ENCODE results near the gene PAIP2B. TPM values are rescaled to one million over a fixed set of nuclear protein-coding genes. Genes with fewer than 3 reads are reported as not detected.

Gene PAIP2B
- total RNA-seq, 4 donors from 2014 or later, result 8.6 to 13.2 (median 10.7) TPM

DNA sequence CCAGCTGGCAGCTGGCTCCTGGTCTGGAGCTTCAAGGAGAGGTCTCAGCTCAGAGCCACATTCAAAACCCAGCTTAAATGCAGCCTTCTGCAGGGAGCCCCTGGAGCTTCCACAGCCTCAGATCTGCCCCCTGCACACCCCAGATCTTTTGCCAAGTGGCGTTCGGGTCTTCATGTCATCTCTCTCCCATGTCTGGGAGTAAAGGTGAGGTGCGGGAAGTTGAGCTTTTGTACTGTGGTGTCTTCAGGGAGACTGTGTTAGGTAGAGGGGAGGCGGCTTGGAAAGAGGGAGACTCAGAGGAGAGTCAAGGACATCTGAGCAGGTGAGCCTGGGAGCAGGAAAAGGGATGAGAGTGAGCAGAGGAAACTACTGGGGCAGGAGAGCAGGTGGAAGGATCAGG lies 71.1 kb downstream of the PAIP2B start:
- intact Hi-C loops (cut with DNase I), result no loop called here
- no peaks in the 10 kb centered on the region for H3K9me3 ChIP-seq
- WGBS, 2 donors, result 85 to 88% methylated on average over 4 of the region's 4 CpGs
- peaks cover 0 to 8% of the 10 kb centered on the region in 2 donors for H3K4me1 ChIP-seq
- no peak overlapping the region for H3K4me3 ChIP-seq (replicated peaks in 1 of 3)
- DNase-seq, result no peak
- TF ChIP-seq, protein P1, sequence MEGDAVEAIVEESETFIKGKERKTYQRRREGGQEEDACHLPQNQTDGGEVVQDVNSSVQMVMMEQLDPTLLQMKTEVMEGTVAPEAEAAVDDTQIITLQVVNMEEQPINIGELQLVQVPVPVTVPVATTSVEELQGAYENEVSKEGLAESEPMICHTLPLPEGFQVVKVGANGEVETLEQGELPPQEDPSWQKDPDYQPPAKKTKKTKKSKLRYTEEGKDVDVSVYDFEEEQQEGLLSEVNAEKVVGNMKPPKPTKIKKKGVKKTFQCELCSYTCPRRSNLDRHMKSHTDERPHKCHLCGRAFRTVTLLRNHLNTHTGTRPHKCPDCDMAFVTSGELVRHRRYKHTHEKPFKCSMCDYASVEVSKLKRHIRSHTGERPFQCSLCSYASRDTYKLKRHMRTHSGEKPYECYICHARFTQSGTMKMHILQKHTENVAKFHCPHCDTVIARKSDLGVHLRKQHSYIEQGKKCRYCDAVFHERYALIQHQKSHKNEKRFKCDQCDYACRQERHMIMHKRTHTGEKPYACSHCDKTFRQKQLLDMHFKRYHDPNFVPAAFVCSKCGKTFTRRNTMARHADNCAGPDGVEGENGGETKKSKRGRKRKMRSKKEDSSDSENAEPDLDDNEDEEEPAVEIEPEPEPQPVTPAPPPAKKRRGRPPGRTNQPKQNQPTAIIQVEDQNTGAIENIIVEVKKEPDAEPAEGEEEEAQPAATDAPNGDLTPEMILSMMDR (IDR thresholded peaks at IDR 0.05), result no peak
- no peak for TF ChIP-seq POLR2A (IDR thresholded peaks at IDR 0.05)
- H3K36me3 ChIP-seq, result no peaks in the 10 kb centered on the region
- no peak overlapping the region for H3K27ac ChIP-seq
- no peaks in the 10 kb centered on the region for H3K27me3 ChIP-seq

DNA sequence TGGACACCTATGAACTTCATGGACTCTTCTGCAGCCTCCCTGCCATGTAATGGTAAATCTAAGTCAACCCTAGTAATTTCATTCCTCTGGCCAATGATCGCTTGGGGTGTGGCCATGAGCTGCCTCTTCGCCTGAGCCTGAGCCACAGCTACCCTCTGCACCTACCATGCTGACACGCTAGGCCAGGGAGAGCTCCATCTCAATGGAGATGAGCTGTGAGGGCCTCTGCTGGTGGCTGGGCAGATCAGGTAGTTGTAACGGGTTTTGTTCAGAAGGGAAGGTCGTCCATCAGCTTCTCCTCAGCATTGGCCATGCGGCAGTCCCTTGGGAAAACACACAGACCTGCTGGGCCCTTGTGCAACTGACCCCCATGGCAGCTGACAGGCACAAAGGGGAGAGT lies 72.1 kb downstream of the PAIP2B start:
- H3K27me3 ChIP-seq, result no peaks in the 10 kb centered on the region
- H3K36me3 ChIP-seq, result peaks cover 0 to 6% of the 10 kb centered on the region in 2 donors
- no peak for TF ChIP-seq POLR2A (IDR thresholded peaks at IDR 0.05)
- TF ChIP-seq, protein P1 (IDR thresholded peaks at IDR 0.05), result no peak
- no peak for DNase-seq
- H3K27ac ChIP-seq, result no peak overlapping the region
- H3K4me1 ChIP-seq, result peaks cover 0 to 8% of the 10 kb centered on the region in 2 donors
- intact Hi-C loops (cut with DNase I), result no loop called here
- 44 to 54% methylated on average over 3 to 6 of the region's 6 CpGs for WGBS, 2 donors
- no peaks in the 10 kb centered on the region for H3K9me3 ChIP-seq
- no peak overlapping the region for H3K4me3 ChIP-seq (replicated peaks in 1 of 3)

DNA sequence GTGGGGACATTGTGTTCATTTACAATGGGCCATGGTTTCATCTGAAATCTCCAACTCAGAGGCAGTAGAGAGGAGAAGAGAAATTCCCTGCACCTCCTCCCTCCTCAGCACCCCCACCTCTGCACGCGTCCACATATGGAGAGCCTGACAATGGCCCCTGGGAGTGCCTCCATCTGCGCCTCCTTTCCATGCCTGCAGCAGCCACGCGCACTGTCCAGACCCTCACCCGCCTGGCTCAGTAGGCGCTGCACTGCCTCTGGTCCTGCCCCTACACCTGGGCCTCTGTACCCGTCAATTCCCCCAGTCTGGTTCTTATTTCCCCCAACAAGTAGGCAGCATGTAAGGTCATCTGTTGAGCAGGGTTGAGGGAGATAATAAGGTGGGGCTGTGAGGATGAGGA lies 72.6 kb downstream of the PAIP2B start:
- Histone ChIP-seq H3K27ac (no peak overlapping the region), H3K4me1 (peaks cover 0 to 8% of the 10 kb centered on the region in 2 donors), H3K9me3 (no peaks in the 10 kb centered on the region), H3K36me3 (peaks cover 2 to 11% of the 10 kb centered on the region in 2 donors), H3K4me3 (replicated peaks in 1 of 3) (no peak overlapping the region), H3K27me3 (no peaks in the 10 kb centered on the region)
- intact Hi-C loops (cut with DNase I), result no loop called here
- TF ChIP-seq, protein P1 (IDR thresholded peaks at IDR 0.05), result no peak
- TF ChIP-seq POLR2A (IDR thresholded peaks at IDR 0.05), result no peak
- 85 to 91% methylated on average over 8 of the region's 8 CpGs for WGBS, 2 donors
- DNase-seq, result no peak

DNA sequence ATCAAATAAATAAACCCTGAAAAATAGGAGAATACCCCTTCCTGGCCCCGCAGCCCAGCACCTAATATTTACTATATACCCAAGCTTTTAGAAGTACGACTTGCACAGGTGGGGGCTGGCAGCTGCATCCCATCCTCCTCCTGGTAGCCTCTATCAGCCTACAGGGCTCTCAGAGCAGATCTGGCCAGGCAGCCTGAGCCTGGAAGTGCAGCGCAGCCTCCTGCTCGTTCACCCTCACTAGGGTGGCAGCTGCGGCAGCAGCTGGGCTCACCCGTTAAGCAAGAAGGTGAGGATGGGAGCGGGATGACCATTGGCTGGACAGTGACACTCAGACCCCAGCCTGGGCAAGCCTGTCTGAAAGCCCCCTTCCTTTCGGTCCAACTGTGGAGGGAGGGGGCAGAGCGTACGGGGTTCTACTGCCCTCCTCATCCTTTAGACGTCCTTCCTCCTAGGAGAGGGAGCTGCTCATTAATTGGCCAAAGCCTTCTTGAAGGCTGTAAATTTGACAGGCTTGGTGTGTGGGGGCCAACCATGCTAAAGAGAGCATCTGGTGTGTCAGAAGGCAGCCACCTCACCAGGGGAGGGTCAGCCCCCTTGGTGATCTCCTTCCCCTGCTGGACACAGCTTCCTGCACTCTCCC lies 73.2 kb downstream of the PAIP2B start:
- Histone ChIP-seq H3K36me3 (peaks cover 8 to 17% of the 10 kb centered on the region in 2 donors), H3K4me1 (peaks cover 0 to 8% of the 10 kb centered on the region in 2 donors), H3K4me3 (replicated peaks in 1 of 3) (no peak overlapping the region), H3K27ac (no peak overlapping the region), H3K27me3 (no peaks in the 10 kb centered on the region), H3K9me3 (no peaks in the 10 kb centered on the region)
- 78 to 82% methylated on average over 10 of the region's 11 CpGs for WGBS, 2 donors
- no peak for DNase-seq
- intact Hi-C loops (cut with DNase I), result no loop called here
- TF ChIP-seq POLR2A (IDR thresholded peaks at IDR 0.05), result no peak
- TF ChIP-seq, protein P1 (IDR thresholded peaks at IDR 0.05), result no peak

DNA sequence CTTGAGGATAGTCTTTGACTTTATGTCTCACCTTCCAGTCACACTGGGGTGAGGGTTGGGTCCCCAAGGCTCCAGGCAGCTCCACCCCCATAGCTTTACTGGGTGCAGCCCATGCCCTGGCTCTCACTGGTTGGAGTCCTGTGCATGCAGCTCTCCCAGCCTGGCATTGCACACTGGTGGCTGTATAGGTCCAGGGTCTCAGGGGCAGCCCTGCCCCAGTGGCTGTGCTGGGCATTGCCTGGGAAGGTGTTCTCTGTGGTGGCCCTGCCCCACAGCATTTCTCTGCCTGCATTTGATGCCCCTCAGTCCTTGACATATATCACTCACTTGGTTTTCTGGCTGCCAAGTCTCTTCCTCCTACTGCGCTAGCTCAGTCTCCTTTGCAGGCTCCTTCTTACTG lies 75.3 kb downstream of the PAIP2B start:
- Histone ChIP-seq H3K27ac (no peak overlapping the region), H3K4me1 (no peaks in the 10 kb centered on the region), H3K9me3 (no peaks in the 10 kb centered on the region), H3K27me3 (no peaks in the 10 kb centered on the region), H3K36me3 (peaks cover 20 to 38% of the 10 kb centered on the region in 2 donors), H3K4me3 (replicated peaks in 1 of 3) (no peak overlapping the region)
- TF ChIP-seq, protein P1 (IDR thresholded peaks at IDR 0.05), result no peak
- TF ChIP-seq POLR2A (IDR thresholded peaks at IDR 0.05), result no peak
- intact Hi-C loops (cut with DNase I), result no loop called here
- DNase-seq, result no peak
- WGBS, 2 donors, result 100% methylated on average over 1 of the region's 1 CpG
